ENCODE results near the gene RPP14. TPM values are rescaled to one million over a fixed set of nuclear protein-coding genes. Genes with fewer than 3 reads are reported as not detected.

The RPP14 gene
- polyA plus RNA-seq, 2 of the 4 experiments (the other 2 are of a cell fraction), result 13.2 to 21.5 TPM

- Histone ChIP-seq H3K9me3 (no peaks in the 10 kb centered on the region), H3K27ac (no peak overlapping the region), H3K4me1 (peaks cover 9% of the 10 kb centered on the region), H3K4me3 (no peak overlapping the region), H3K4me2 (no peak overlapping the region)
- TF ChIP-seq HMGXB4 (CRISPR knock-in tag; IDR thresholded peaks at IDR 0.05; ENCODE audit: borderline replicate concordance) (no peak), CHD2 (IDR thresholded peaks at IDR 0.05; ENCODE audit: low read length, partially characterized antibody) (no peak), KDM5A (IDR thresholded peaks at IDR 0.05) (no peak), RNF2 (IDR thresholded peaks at IDR 0.05; ENCODE audit: borderline replicate concordance, low read depth) (no peak)
- ChIA-PET POLR2A (no interaction called here), CTCF (no interaction called here)
- ATAC-seq (no peak), DNase-seq (ENCODE audit: low read depth in 1 of 2, low spot score in 1 of 2) (no peak), FAIRE-seq (no peak)
- WGBS (ENCODE audit: missing lambda C conversion rate), result 94% methylated on average over 4 of the region's 4 CpGs
These were observed 49.5 kb upstream of the RPP14 start for GRCh38 chr3:58256511-58256910.

- Histone ChIP-seq H3K9me3 (no peaks in the 10 kb centered on the region), H3K4me2 (no peak overlapping the region), H3K27ac (no peak overlapping the region), H3K4me3 (no peak overlapping the region), H3K4me1 (peaks cover 9% of the 10 kb centered on the region)
- no peak for ATAC-seq
- no peak for FAIRE-seq
- CTCF ChIA-PET, result interaction anchor here (1.1 to 1.2 kb wide), 3 partner anchors 19 to 157 kb away, joined by 3 read pairs; no protein-coding TSS in a partner anchor
- no peak for DNase-seq (ENCODE audit: low read depth in 1 of 2, low spot score in 1 of 2)
- POLR2A ChIA-PET, result no interaction called here
- TF ChIP-seq KDM5A (IDR thresholded peaks at IDR 0.05) (no peak), E2F6 (IDR thresholded peaks at IDR 0.05; ENCODE audit: borderline replicate concordance, low read depth) (no peak), RCOR1 (IDR thresholded peaks at IDR 0.05; ENCODE audit: low read depth, low read length) (no peak), FOSL2 (IDR thresholded peaks at IDR 0.05) (no peak), FOSL2 (CRISPR knock-in tag; IDR thresholded peaks at IDR 0.05) (no peak), ELK1 (IDR thresholded peaks at IDR 0.05; ENCODE audit: low read depth, low read length) (no peak), POLR2AphosphoS2 (conservative IDR thresholded peaks at IDR 0.05; ENCODE audit: low read length) (no peak), ZSCAN20 (CRISPR knock-in tag; IDR thresholded peaks at IDR 0.05) (no peak), FOXS1 (CRISPR knock-in tag; IDR thresholded peaks at IDR 0.05) (no peak), HEYL (CRISPR knock-in tag; IDR thresholded peaks at IDR 0.05) (no peak), HMGXB4 (CRISPR knock-in tag; IDR thresholded peaks at IDR 0.05; ENCODE audit: borderline replicate concordance) (no peak), RAD21 (conservative IDR thresholded peaks at IDR 0.05 in 1 of 2, IDR thresholded peaks at IDR 0.05 in 1 of 2) (no peak)
- WGBS (ENCODE audit: missing lambda C conversion rate), result 89% methylated on average over 10 of the region's 10 CpGs
These were observed 47.5 kb upstream of the RPP14 start for GRCh38 chr3:58258392-58259055.

GRCh38 chr3:58260261-58260731 is 45.7 kb upstream of the RPP14 start:
- ATAC-seq, result no peak; a peak in 1 of 6 replicates
- POLR2A ChIA-PET, result no interaction called here
- Histone ChIP-seq H3K27ac (no peak overlapping the region), H3K4me2 (no peak overlapping the region), H3K9me3 (no peaks in the 10 kb centered on the region), H3K4me1 (peaks cover 9% of the 10 kb centered on the region), H3K4me3 (no peak overlapping the region)
- 49% methylated on average over 6 of the region's 6 CpGs for WGBS (ENCODE audit: missing lambda C conversion rate)
- FAIRE-seq, result no peak
- DNase-seq (ENCODE audit: low read depth in 1 of 2, low spot score in 1 of 2), result peak in 1 of 2 experiments; percentile 14
- CTCF ChIA-PET, result interaction anchor here (1.1 to 1.9 kb wide), 2 partner anchors 46 to 76 kb away, joined by 3 to 5 read pairs; partner anchors contain the start of genes HTD2 and RPP14
- TF ChIP-seq CHD4 (IDR thresholded peaks at IDR 0.05; ENCODE audit: borderline replicate concordance) (no peak), NFE2L2 (conservative IDR thresholded peaks at IDR 0.05; ENCODE audit: low read length) (no peak), EP300 (IDR thresholded peaks at IDR 0.05) (no peak), PHF8 (IDR thresholded peaks at IDR 0.05; ENCODE audit: borderline replicate concordance, low read depth) (no peak), RAD21 (conservative IDR thresholded peaks at IDR 0.05 in 1 of 2, IDR thresholded peaks at IDR 0.05 in 1 of 2) (no peak), USF2 (IDR thresholded peaks at IDR 0.05) (no peak), HEYL (CRISPR knock-in tag; IDR thresholded peaks at IDR 0.05) (no peak), REST (IDR thresholded peaks at IDR 0.05) (no peak), CBX2 (IDR thresholded peaks at IDR 0.05; ENCODE audit: borderline replicate concordance, low read depth) (no peak)
